Fibroblast of pulmonary artery (primary cell): ENCODE measurements around the gene CYP19A1.

Experiments
- DNase-seq: peaks from one replicate; pipeline ENCODE4 v3.0.0-alpha.2; 2010; ENCODE audit warnings: low read depth
- H3K4me3 ChIP-seq: replicated peaks from 2 replicates; pipeline ENCODE4 v1.5.1; 2011; ENCODE audit warnings: low read depth, mild to moderate bottlenecking, control low read depth, low read length, moderate library complexity
- TF ChIP-seq, protein P1 (sequence below): IDR thresholded peaks from 2 replicates; pipeline ENCODE4 v1.5.1; 2011; ENCODE audit warnings: mild to moderate bottlenecking, control low read depth, low read length, inconsistent platforms; ENCODE audit errors: missing control alignments

The CYP19A1 gene

GRCh38 chr15:51212239-51212638 lies 126.2 kb downstream of the CYP19A1 start:
- DNase-seq, result no peak
- TF ChIP-seq, protein P1, sequence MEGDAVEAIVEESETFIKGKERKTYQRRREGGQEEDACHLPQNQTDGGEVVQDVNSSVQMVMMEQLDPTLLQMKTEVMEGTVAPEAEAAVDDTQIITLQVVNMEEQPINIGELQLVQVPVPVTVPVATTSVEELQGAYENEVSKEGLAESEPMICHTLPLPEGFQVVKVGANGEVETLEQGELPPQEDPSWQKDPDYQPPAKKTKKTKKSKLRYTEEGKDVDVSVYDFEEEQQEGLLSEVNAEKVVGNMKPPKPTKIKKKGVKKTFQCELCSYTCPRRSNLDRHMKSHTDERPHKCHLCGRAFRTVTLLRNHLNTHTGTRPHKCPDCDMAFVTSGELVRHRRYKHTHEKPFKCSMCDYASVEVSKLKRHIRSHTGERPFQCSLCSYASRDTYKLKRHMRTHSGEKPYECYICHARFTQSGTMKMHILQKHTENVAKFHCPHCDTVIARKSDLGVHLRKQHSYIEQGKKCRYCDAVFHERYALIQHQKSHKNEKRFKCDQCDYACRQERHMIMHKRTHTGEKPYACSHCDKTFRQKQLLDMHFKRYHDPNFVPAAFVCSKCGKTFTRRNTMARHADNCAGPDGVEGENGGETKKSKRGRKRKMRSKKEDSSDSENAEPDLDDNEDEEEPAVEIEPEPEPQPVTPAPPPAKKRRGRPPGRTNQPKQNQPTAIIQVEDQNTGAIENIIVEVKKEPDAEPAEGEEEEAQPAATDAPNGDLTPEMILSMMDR, result no peak
- no peak overlapping the region for H3K4me3 ChIP-seq

- DNase-seq, result no peak
- TF ChIP-seq, protein P1, result no peak
Measured at GRCh38 chr15:51205050-51205975, 133.1 kb downstream of the CYP19A1 start.

DNA sequence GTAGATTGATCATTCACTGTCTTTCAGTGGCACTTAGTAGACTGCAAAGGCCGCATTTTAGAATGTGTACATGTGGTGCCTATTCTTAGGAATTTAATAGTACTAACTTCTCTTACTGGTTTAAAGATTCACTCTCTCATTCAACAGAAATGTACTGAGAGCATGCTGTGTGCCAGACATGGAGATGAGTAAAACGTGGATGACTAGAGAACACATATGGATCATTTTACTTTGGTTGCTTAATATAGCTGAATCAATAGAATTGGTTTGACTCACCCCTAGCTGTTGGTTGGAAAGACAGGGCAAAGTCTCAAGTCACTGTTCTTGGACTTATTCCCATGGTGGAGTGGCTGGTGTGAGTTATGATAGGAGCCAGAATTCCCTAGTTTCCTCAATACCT lies 134.6 kb downstream of the CYP19A1 start:
- H3K4me3 ChIP-seq, result no peak overlapping the region
- peak; percentile 24 for DNase-seq
- TF ChIP-seq, protein P1, result no peak

More at GRCh38 chr15:51205050-51205975, 133.1 kb downstream of the CYP19A1 start:
- H3K4me3 ChIP-seq, result no peak overlapping the region

DNA sequence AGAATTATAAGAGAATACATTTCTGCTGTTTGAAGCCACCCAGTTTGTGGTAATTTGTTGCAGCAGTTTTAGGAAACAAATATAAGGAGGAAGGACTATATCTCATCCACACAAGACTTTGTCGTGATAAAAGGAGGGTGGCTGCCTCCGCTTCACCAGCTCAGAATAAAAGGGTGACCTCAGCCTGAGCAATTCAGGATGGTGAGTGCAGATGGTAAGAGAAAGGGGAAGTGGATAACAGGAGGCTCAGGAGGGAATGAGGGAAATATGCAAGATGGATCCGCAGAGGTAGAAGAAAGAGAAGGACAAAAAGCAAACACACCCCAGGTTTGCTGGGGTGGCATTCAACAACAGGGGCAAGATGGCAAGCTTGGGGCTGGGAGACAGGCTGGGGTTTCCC lies 135.6 kb downstream of the CYP19A1 start:
- no peak for DNase-seq
- TF ChIP-seq, protein P1, result no peak
- no peak overlapping the region for H3K4me3 ChIP-seq

DNA sequence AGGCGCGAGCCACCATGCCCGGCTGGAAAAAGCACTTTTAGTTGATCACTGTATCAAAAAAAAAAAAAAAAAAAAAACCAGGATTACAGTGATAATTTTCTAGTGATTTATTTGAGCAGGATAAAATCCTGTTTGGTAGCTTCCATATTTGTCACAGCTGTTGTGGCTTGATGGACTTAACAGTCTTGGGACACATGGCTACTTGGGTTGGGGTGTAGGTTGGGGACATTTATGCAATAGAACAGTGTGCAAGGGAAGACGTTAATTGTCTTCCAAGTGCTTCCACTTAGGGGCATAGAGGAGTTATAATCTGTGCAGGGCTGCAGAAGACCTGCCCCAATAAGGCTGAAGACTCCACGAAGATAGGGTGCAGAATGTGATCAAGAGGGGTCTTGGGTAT lies 136.8 kb downstream of the CYP19A1 start:
- DNase-seq, result no peak
- no peak overlapping the region for H3K4me3 ChIP-seq
- TF ChIP-seq, protein P1, result no peak

DNA sequence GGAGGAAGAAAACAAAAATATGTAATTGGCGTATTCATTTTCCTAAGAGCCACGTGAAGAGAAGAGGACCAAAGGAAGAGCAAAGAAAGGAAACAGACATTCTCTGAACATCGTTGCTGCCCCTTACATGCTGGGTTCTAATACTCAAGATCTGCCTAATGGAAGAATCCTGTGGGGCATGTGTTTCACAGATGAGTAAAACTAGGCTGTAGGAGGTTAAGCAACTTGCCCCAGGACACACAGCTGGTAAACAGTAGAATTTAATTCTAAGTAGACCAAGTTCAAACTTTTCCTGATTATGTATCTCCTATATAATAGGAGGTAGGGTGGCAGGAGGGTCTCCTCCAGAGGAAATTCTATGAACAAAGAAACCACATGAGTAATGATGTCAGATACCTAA lies 137.6 kb downstream of the CYP19A1 start:
- DNase-seq, result no peak
- H3K4me3 ChIP-seq, result no peak overlapping the region
- TF ChIP-seq, protein P1, result no peak
